Osteocyte (in vitro differentiated cells): ENCODE measurements around the gene ANO4. TPM values are rescaled to one million over a fixed set of nuclear protein-coding genes. Genes with fewer than 3 reads are reported as not detected.

ENCODE experiments used
- DNase-seq: peaks from one replicate; pipeline ENCODE4 v3.0.0; 2021; ENCODE audit warnings: mixed read lengths; ENCODE audit not compliant: unreplicated experiment; ENCODE audit errors: extremely low spot score
- H3K27ac Mint-ChIP-seq: one replicate; pipeline ENCODE4 v1.8.0; 2021; ENCODE audit warnings: mild to moderate bottlenecking, mixed read lengths; ENCODE audit not compliant: unreplicated experiment
- H3K27me3 Mint-ChIP-seq: one replicate; pipeline ENCODE4 v1.8.0; 2021; ENCODE audit warnings: mixed read lengths; ENCODE audit not compliant: unreplicated experiment
- H3K36me3 Mint-ChIP-seq: one replicate; pipeline ENCODE4 v1.8.0; 2021; ENCODE audit warnings: mixed read lengths; ENCODE audit not compliant: unreplicated experiment
- H3K4me1 Mint-ChIP-seq: one replicate; pipeline ENCODE4 v1.8.0; 2021; ENCODE audit warnings: mixed read lengths; ENCODE audit not compliant: unreplicated experiment
- H3K4me3 Mint-ChIP-seq: one replicate; pipeline ENCODE4 v1.8.0; 2021; ENCODE audit warnings: mild to moderate bottlenecking, moderate library complexity, mixed read lengths; ENCODE audit not compliant: unreplicated experiment
- H3K9me3 Mint-ChIP-seq: one replicate; pipeline ENCODE4 v1.8.0; 2021; ENCODE audit warnings: mixed read lengths; ENCODE audit not compliant: unreplicated experiment
- CTCF ChIP-seq: fragments of 200-600 bp; sonication (generic); IDR thresholded peaks from 2 replicates; pipeline ENCODE4 v1.5.0; 2021; ENCODE audit warnings: antibody characterized with exemption, mild to moderate bottlenecking, moderate library complexity
- long read RNA-seq: library from polyadenylated mRNA; unstranded; transcript quantifications from one replicate; pipeline ENCODE4 v2.0.0, GENCODE V29; 2021
- total RNA-seq: library from RNA; stranded (reverse); gene quantifications from 2 replicates; pipeline ENCODE4 v1.2.1, GENCODE V29; 2021

Gene ANO4
- total RNA-seq: 0.18 and 0.48 TPM in 2 replicates
- long read RNA-seq: 0 reads

- Mint-ChIP-seq H3K9me3 (no peaks in the 10 kb centered on the region), H3K4me3 (peak within 1 kb of the TSS; percentile 44), H3K27me3 (peaks cover 9% of the 10 kb centered on the region), H3K36me3 (no peaks in the 10 kb centered on the region), H3K4me1 (no peaks in the 10 kb centered on the region), H3K27ac (no peak within 1 kb of the TSS)
- no peak for TF ChIP-seq CTCF
- DNase-seq: no peak
Observed at GRCh38 chr12:100794441-100795173, at the start of gene ANO4. ANO4 (plus strand) TSS chr12:100794776; CDS start chr12:100901786, 107,010 bp downstream.

DNA sequence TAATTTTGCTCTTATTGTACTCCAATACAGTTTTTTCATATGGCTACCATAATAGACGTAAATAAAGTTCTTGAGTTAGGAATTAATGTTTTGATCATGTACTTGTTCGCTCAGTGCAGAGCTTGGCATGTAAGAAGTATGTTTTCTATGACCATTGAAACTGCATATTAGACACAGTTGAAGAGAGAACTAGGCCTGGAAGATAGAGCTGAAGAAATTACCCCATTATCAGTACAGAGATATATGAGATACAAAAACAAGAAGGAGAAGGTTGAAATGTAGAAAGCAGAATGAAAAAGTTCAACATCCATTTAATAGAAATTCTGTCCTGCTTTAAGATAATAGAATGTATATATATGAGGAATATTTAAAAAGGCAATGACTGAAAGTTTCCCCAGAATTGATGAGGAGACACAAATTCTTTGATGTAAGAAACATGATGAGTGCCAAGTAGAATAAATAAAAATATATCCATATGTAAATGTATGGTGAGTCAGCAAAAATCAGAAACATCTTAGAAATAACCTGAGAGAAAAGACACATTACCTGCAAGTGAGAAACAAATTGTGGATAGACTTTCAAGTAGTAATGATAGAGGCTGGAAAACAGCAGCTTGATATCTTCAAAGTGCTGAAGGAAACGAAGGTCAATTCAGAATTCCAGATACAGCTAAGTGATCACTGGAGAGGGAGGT, 49.1 kb upstream of the ANO4 start:
- Mint-ChIP-seq H3K36me3 (no peaks in the 10 kb centered on the region), H3K9me3 (peaks cover 5% of the 10 kb centered on the region), H3K4me3 (no peak overlapping the region), H3K27me3 (peaks cover 2% of the 10 kb centered on the region), H3K4me1 (no peaks in the 10 kb centered on the region), H3K27ac (no peak overlapping the region)
- DNase-seq: no peak
- no peak for TF ChIP-seq CTCF

DNA sequence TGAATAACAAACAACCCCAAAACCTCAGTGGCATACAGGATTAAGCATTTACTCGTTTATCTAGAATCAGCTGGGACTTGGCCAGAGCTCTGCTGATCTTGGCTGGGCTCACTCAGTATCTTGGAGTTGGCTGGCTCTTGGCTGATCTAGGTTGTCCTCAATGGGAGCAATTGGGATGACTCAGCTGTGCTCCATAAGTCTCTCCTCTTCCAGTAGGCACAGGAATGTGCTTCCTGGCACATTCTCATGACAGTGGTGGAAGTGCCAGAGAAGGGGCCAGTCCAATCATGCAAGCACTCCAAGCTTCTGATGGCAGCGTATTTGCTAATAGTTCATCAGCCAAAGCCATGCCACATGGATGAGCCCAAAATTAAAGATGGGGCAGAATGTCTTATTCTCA, 41.7 kb upstream of the ANO4 start:
- no peak overlapping the region for H3K27ac Mint-ChIP-seq
- H3K9me3 Mint-ChIP-seq: no peaks in the 10 kb centered on the region
- DNase-seq: no peak
- no peak overlapping the region for H3K4me3 Mint-ChIP-seq
- H3K27me3 Mint-ChIP-seq: peaks cover 2% of the 10 kb centered on the region
- H3K4me1 Mint-ChIP-seq: no peaks in the 10 kb centered on the region
- no peak for TF ChIP-seq CTCF
- no peaks in the 10 kb centered on the region for H3K36me3 Mint-ChIP-seq

- no peaks in the 10 kb centered on the region for H3K4me1 Mint-ChIP-seq
- no peaks in the 10 kb centered on the region for H3K9me3 Mint-ChIP-seq
- DNase-seq: no peak
- no peaks in the 10 kb centered on the region for H3K36me3 Mint-ChIP-seq
- no peak overlapping the region for H3K27ac Mint-ChIP-seq
- no peak for TF ChIP-seq CTCF
- peaks cover 2% of the 10 kb centered on the region for H3K27me3 Mint-ChIP-seq
- H3K4me3 Mint-ChIP-seq: no peak overlapping the region
Observed at GRCh38 chr12:100753837-100754236, 40.7 kb upstream of the ANO4 start.

DNA sequence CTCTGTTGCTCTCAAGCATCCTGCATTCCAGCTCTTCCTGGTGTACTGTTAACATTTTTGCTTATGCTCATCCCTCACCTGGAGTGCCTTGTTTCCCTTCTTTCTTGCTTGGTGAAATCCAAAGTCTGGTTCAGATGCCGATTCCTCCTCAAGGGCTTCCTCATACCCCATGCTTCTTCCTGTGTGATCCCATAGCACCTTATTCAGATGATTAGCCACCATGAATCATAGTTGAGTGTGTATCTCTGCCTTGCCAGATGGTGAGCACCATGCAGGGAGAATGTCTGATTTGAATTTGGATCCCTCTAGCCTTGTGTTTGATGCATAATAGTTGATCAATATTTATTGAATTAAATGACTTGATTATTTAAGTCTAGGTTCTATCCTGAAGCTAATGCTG, 39.4 kb upstream of the ANO4 start:
- TF ChIP-seq CTCF: no peak
- Mint-ChIP-seq H3K27me3 (peaks cover 2% of the 10 kb centered on the region), H3K36me3 (no peaks in the 10 kb centered on the region), H3K4me1 (no peaks in the 10 kb centered on the region), H3K27ac (no peak overlapping the region), H3K4me3 (no peak overlapping the region), H3K9me3 (no peaks in the 10 kb centered on the region)
- no peak for DNase-seq
